SJSA1 (cell line): ENCODE data around the gene EGFLAM. TPM values are rescaled to one million over a fixed set of nuclear protein-coding genes. Genes with fewer than 3 reads are reported as not detected.

Experiments
- DNase-seq, 2 experiments: peaks; one replicate each; pipeline ENCODE4 v3.0.0-alpha.2; 2015 to 2020; ENCODE audit warnings: low spot score in 2 of 2, low read depth in 1 of 2
- H3K27ac ChIP-seq: fragments of 250-450 bp; sonication (Bioruptor Pico); 2 replicates; pipeline ENCODE4 v1.5.1; 2020; ENCODE audit warnings: mild to moderate bottlenecking, moderate library complexity
- H3K27me3 ChIP-seq: fragments of 250-450 bp; sonication (Bioruptor Pico); replicated peaks from 2 replicates; pipeline ENCODE4 v1.5.1; 2020; ENCODE audit warnings: mild to moderate bottlenecking, moderate library complexity
- H3K36me3 ChIP-seq: fragments of 250-450 bp; sonication (Bioruptor Pico); 2 replicates; pipeline ENCODE4 v1.5.1; 2020; ENCODE audit warnings: mild to moderate bottlenecking
- H3K4me1 ChIP-seq: fragments of 250-450 bp; sonication (Bioruptor Pico); replicated peaks from 2 replicates; pipeline ENCODE4 v1.6.1; 2021; ENCODE audit warnings: mild to moderate bottlenecking
- H3K4me3 ChIP-seq: fragments of 250-450 bp; sonication (Bioruptor Pico); 2 replicates; pipeline ENCODE4 v1.5.1; 2020; ENCODE audit warnings: mild to moderate bottlenecking
- H3K9me3 ChIP-seq: fragments of 250-450 bp; sonication (Bioruptor Pico); replicated peaks from 2 replicates; pipeline ENCODE4 v1.5.1; 2020; ENCODE audit warnings: mild to moderate bottlenecking
- total RNA-seq: library from RNA; depleted of rRNA; stranded (reverse); fragments of >200 nt; shearing (Covaris generic); gene quantifications from 2 replicates; pipeline ENCODE4 v1.2.3, GENCODE V29; 2014

The EGFLAM gene
- total RNA-seq, 1 experiment from 2014 or later = 0.08 TPM

DNA sequence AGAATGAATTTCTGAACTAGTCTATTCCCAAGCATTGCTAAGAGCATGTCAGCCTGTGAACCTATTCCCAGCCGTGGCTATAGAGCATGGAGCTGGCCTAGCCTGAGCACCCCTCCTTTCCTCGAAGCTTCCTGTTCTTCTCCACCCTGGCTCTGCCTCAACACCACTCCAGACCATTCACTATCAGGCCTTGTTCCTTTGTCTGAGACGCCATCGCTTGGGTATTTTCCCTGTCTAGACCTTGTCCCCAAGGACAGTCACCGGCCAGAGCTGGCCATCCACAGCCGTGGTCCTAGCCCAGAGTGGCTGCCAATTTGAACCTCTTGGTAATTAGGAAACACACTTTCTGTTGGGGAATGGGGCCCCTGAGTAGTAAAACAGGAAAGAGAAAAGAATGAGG is 192.3 kb downstream of the EGFLAM start:
- no peaks in the 10 kb centered on the region for H3K36me3 ChIP-seq

GRCh38 chr5:38451074-38451725 is 192.8 kb downstream of the EGFLAM start:
- Histone ChIP-seq H3K36me3 (no peaks in the 10 kb centered on the region), H3K4me3 (no peak overlapping the region), H3K27ac (no peak overlapping the region), H3K9me3 (no peaks in the 10 kb centered on the region), H3K27me3 (no peaks in the 10 kb centered on the region), H3K4me1 (peaks cover 5% of the 10 kb centered on the region; the same call in 1 of the 2 replicates)
- DNase-seq = no peak

More for the DNA sequence above, 192.3 kb downstream of the EGFLAM start:
- Histone ChIP-seq H3K27ac (no peak overlapping the region), H3K4me1 (peaks cover 5% of the 10 kb centered on the region; the same call in 1 of the 2 replicates), H3K27me3 (no peaks in the 10 kb centered on the region), H3K9me3 (no peaks in the 10 kb centered on the region), H3K4me3 (no peak overlapping the region)
- DNase-seq = no peak

DNA sequence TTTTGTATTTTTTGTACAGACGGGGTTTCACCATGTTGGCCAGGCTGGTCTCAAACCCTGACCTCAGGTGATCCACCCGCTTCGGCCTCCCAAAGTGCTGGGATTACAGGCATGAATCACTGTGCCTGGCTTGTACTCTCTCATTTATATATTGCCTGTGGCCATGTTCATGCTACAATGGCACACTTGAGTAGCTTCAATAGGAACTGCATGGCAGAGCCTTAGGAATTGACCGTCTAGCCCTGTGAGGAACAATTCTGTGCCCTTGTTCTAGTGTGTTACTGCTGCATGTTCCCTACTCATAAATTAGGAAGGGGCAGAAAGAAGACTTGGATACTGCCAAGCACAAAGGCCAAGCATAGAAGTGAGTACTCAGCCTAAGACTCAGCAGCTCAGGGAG is 193.8 kb downstream of the EGFLAM start:
- Histone ChIP-seq H3K4me3 (no peak overlapping the region), H3K36me3 (no peaks in the 10 kb centered on the region), H3K27me3 (no peaks in the 10 kb centered on the region), H3K27ac (no peak overlapping the region), H3K9me3 (no peaks in the 10 kb centered on the region), H3K4me1 (peaks cover 11% of the 10 kb centered on the region; the same call in 1 of the 2 replicates)
- no peak for DNase-seq

DNA sequence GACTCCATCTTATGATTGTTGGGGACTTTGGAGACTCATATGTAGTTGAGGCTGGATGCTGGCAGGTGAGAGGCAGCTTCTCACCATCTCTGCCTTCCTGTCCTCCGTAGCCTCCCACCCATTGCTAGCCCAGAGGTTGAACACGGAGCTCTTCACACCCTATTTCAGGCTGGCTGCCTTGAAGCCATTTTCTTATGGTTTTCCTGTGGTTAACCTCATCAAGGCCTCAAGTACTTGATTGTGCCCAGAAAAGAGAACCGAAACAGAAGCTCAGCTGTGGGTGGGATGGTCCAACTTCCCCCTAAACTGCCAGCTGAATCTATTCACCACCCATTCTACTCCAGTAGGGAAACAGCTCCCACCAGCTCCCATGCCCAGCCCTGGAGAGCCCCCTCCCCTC is 195.1 kb downstream of the EGFLAM start:
- Histone ChIP-seq H3K4me3 (no peak overlapping the region), H3K9me3 (no peaks in the 10 kb centered on the region), H3K27me3 (no peaks in the 10 kb centered on the region), H3K4me1 (peaks cover 11% of the 10 kb centered on the region; the same call in 1 of the 2 replicates), H3K36me3 (no peaks in the 10 kb centered on the region), H3K27ac (no peak overlapping the region)
- no peak for DNase-seq

- DNase-seq = no peak
- Histone ChIP-seq H3K27ac (no peak overlapping the region), H3K4me3 (no peak overlapping the region), H3K36me3 (no peaks in the 10 kb centered on the region), H3K27me3 (no peaks in the 10 kb centered on the region), H3K4me1 (peaks cover 8% of the 10 kb centered on the region; the same call in 1 of the 2 replicates), H3K9me3 (no peaks in the 10 kb centered on the region)
These were observed 195.6 kb downstream of the EGFLAM start for GRCh38 chr5:38453921-38454320.

GRCh38 chr5:38455796-38456330 is 197.5 kb downstream of the EGFLAM start:
- DNase-seq = no peak
- Histone ChIP-seq H3K36me3 (no peaks in the 10 kb centered on the region), H3K27me3 (no peaks in the 10 kb centered on the region), H3K9me3 (no peaks in the 10 kb centered on the region), H3K4me3 (no peak overlapping the region), H3K27ac (no peak overlapping the region), H3K4me1 (peaks cover 6% of the 10 kb centered on the region; the same call in 1 of the 2 replicates)

DNA sequence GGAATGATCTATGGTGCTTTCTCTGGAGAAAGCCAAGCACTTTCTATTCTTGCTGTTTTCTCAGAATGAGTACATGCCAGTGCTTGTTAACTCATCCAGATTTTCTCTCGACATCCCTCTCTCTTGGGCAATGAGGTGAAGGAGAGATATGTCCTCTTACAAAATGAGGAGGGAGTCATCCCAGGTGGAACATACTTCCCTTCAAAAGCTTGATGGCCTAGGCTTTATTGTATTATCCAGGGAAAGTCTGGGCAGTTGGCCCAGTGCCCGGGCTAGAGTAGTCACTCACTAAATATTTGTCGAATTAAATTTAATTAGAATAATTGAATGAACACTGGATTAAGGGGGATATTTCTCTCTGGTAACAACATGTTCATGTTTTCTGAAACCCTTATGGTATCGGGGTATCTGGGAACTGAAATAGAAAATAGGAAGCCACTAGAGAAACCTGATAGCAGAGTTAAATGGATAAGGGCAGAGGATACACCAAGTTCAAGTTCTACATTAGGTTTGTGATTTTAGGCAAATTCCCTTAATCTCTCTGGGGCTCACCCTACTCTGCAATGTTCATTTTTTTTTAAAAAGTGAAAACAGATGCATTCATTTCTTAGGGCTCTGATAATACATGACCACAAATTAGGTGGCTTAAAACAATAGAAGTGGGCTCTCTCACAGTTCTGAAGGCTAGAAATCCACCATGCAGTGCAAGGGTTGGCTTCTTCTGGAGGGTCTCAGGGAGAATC is 198.5 kb downstream of the EGFLAM start:
- H3K4me3 ChIP-seq = no peak overlapping the region
- H3K36me3 ChIP-seq = no peaks in the 10 kb centered on the region
- no peak for DNase-seq
- H3K27ac ChIP-seq = no peak overlapping the region
- no peaks in the 10 kb centered on the region for H3K9me3 ChIP-seq
- H3K4me1 ChIP-seq = peaks cover 6% of the 10 kb centered on the region; the same call in 1 of the 2 replicates
- no peaks in the 10 kb centered on the region for H3K27me3 ChIP-seq

DNA sequence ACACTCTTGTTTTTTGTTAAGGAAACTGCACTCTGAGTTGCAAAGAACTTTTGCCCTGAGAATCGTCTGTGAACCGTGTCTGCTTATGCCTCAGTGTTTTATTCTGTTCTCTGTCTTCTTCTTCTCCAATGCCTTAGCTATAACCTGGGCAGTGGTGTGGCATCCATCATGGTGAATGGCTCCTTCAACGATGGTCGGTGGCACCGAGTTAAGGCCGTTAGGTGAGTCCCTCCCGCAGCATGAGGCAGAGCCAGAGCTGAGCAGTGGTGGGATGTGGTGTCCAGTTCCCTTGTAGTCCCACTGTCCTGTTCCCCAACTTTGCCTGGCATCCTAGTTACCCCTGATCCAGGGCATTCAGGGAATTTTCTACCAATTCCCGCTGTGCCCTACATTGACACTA is 199.8 kb downstream of the EGFLAM start:
- Histone ChIP-seq H3K9me3 (no peaks in the 10 kb centered on the region), H3K4me3 (no peak overlapping the region), H3K36me3 (no peaks in the 10 kb centered on the region), H3K4me1 (peaks cover 15% of the 10 kb centered on the region), H3K27me3 (no peaks in the 10 kb centered on the region), H3K27ac (no peak overlapping the region)
- DNase-seq = no peak

GRCh38 chr5:38462976-38463633 is 204.7 kb downstream of the EGFLAM start:
- Histone ChIP-seq H3K27ac (peak overlapping the region; percentile 61), H3K9me3 (no peaks in the 10 kb centered on the region), H3K4me1 (peaks cover 51% of the 10 kb centered on the region), H3K27me3 (no peaks in the 10 kb centered on the region), H3K36me3 (no peaks in the 10 kb centered on the region), H3K4me3 (no peak overlapping the region)
- DNase-seq = peak in 1 of 2 experiments; percentile 64

- H3K4me1 ChIP-seq = peaks cover 59% of the 10 kb centered on the region
- no peaks in the 10 kb centered on the region for H3K36me3 ChIP-seq
- DNase-seq = peak; percentile 94
- peak overlapping the region; percentile 61 for H3K27ac ChIP-seq
- no peak overlapping the region for H3K4me3 ChIP-seq
- no peaks in the 10 kb centered on the region for H3K9me3 ChIP-seq
- no peaks in the 10 kb centered on the region for H3K27me3 ChIP-seq
These were observed 205.5 kb downstream of the EGFLAM start for GRCh38 chr5:38463634-38464521.

GRCh38 chr5:38465061-38465460 is 206.7 kb downstream of the EGFLAM start:
- Histone ChIP-seq H3K36me3 (no peaks in the 10 kb centered on the region), H3K4me3 (no peak overlapping the region), H3K27me3 (no peaks in the 10 kb centered on the region), H3K27ac (peak overlapping the region; percentile 52), H3K4me1 (peaks cover 60% of the 10 kb centered on the region), H3K9me3 (no peaks in the 10 kb centered on the region)
- DNase-seq = no peak

DNA sequence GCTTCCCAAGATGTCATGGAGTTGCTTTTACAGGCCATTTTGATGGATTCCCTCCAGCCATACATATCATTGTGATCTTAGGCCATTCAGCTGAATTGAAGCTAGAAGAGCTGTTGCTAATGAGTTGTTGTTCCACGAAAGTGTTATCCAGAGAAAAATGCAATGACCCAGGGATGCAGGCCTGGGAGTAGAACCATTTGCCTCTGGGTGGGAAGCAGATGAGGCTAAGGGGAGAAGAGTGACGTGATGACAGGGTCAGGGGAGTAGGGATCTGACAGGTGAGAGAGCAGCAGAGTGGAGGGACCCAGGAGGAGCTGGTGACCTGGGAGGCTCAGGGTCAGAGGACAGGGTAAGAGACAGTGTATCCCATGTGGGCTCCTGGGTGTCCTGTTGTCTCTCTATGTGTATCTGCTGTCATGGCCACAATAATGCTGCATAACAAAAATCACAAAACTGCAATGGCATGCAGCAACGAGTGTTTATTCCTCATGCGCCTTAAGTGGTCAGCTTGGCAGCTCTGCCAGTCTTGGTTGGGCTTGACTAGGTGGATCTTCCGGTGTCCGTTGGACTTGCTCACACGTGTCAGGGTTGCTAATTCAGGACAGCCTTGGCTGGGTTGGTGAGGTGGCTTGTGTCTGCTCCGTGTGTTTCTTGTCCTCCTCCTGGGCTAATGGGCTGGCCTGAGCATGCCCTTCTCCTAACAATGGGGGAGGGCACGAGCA is 207.5 kb downstream of the EGFLAM start:
- H3K36me3 ChIP-seq = no peaks in the 10 kb centered on the region
- H3K9me3 ChIP-seq = no peaks in the 10 kb centered on the region
- H3K4me1 ChIP-seq = peaks cover 60% of the 10 kb centered on the region
- DNase-seq = no peak
- no peaks in the 10 kb centered on the region for H3K27me3 ChIP-seq
- no peak overlapping the region for H3K4me3 ChIP-seq
- H3K27ac ChIP-seq = no peak overlapping the region
